ENCODE data around the gene CDC42SE2.
"Not testable (repeated sequence)": the region's sequence is repeated elsewhere in the genome, so short reads cannot be mapped to it uniquely, and the experiment has no call there.

The CDC42SE2 gene

DNA sequence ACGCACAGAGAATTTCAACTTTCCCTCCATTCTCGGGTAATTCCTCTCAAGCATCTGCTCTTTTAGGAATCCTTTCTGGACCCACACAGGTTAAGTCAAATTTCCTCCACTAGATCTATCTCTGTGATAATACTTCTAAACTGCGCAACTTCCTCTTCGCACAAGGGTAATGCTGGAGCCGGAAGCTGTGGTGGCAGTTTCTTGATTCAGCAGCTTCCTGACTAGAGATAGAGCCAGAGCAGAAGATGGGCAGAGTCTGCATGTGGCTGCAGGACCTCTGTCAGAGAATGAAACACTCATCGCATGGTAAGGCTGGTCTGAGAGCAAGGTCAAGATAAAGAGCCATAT is 11.1 kb upstream of the CDC42SE2 start:
- peak; percentile 84 for DNase-seq

DNA sequence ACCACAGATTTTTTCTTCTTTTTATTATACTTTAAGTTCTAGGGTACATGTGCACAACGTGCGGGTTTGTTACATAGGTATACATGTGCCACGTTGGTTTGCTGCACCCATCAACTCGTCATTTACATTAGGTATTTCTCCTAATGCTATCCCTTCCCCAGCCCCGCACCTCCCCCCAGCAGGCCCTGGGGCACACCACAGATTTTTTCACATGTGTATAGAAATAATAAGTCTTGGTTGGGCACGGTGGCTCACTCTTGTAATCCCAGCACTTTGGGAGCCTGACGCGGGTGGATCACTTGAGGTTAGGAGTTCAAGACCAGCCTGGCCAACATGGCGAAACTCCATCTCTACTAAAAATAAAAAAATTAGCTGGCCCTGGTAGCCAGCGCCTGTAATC is 9.8 kb upstream of the CDC42SE2 start:
- DNase-seq, result not testable (repeated sequence)

- DNase-seq, result no peak
These were observed 9.1 kb upstream of the CDC42SE2 start for GRCh38 chr5:131254741-131255140.

DNA sequence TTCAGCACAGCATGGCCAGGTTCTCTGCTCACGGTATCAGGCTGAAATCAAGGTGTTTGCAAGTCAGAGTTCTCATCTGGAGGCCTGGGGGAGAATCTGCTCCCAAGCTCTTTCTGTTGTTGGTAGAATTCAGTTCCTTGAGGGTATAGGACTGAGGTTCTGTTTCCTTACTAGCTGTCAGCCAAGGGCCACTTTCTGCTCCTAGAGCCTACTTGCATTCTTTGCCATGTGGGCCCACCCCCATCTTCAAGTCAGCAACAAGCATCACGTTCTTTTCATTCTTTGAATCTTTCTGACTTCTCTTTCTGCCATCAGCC is 7.4 kb upstream of the CDC42SE2 start:
- no peak for DNase-seq

GRCh38 chr5:131258733-131259132 is 5.1 kb upstream of the CDC42SE2 start:
- no peak for DNase-seq

- DNase-seq, result no peak
These were observed 4.5 kb upstream of the CDC42SE2 start for GRCh38 chr5:131259326-131259725.

- DNase-seq, result no peak
These were observed 3.0 kb upstream of the CDC42SE2 start for GRCh38 chr5:131260895-131261294.

GRCh38 chr5:131261483-131261882 is 2.4 kb upstream of the CDC42SE2 start:
- no peak for DNase-seq

- DNase-seq, result peak; percentile 58
These were observed 806 bp upstream of the CDC42SE2 start for GRCh38 chr5:131262953-131263541.

DNA sequence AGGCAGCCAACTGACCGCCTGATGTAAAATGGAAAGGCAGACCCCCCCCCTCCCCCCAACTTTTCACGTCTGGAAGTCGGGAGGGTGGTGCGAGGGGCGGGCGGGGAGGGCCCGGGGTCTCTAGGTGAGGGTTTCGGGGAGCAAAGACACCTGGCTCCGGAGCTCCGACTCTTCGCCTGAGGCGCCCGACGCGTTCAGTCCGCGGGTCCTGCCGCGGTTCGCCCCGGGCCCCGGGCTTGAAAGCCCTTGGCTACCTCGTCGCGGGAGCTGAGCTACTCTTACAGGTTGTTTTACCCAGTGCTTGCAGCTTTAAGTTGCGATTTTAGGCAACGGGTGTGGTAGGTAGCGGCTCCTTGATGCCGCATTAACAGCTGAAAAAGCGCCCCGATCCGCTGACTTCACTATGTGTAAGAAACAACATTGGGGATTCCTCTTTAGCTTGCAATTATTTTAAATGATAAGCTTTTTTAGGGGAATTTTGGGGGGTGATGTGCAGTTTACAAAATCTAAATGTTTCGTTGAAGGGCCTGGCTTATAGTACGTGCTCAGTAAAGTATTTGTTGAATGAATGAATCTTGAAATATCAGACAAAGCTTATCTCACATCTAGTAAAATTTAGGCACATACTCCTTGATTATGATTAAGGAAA is 722 bp downstream of the CDC42SE2 start:
- peak; percentile 65 for DNase-seq

- peak; percentile 67 for DNase-seq
These were observed 1.5 kb downstream of the CDC42SE2 start for GRCh38 chr5:131265311-131265803.

DNA sequence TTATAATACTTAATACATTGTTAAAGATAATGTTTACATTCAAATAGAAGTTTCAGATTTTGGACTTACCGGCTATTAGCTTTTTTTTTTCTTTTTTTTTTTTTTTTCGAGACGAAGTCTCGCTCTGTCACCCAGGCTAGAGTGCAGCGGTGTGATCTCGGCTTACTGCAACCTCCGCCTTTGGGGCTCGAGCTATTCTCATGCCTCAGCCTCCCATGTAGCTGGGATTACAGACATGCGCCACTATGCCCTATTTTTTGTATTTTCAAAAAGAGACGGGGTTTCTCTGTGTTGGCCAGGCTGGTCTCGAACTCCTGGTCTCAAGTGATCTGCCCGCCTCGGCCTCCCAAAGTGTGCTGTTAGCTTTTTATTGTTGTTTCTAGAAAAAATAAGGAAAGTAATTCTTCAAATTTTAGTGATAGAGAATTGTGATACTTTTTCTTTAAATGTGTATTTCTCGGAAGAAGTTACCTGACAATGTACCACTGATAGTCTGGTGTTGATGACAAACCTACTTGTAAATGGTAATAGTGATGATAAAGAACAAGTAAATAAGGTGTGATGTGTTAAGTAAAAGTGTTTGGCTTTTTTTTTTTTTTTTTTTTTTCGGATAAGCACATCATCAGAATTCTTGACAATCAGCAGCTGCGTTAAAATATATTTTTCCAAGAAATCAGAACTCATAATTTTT is 2.7 kb downstream of the CDC42SE2 start:
- DNase-seq, result no peak

- no peak for DNase-seq
These were observed 5.0 kb downstream of the CDC42SE2 start for GRCh38 chr5:131268758-131269370.

DNA sequence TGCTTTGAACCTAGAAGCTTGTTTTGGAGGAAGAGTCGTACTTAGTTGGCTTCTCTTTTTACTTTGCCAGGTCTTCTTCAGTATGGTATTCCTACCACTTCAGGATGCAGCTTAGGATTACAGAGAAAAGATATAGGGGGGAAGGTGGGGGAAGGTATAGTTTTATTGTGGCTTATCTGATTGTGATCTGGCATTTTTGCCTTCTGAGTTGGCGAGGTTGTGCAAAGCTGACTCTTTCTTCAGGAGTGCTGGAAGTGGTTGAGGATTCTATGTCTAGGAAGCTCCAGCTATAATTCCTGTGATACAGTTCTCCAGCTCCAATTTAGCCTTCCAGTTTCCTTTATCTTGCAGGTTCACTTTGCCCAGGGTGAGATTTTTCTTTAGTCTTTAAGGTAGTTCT is 7.0 kb downstream of the CDC42SE2 start:
- no peak for DNase-seq

- not testable (repeated sequence) for DNase-seq
These were observed 8.0 kb downstream of the CDC42SE2 start for GRCh38 chr5:131271888-131272287.

DNA sequence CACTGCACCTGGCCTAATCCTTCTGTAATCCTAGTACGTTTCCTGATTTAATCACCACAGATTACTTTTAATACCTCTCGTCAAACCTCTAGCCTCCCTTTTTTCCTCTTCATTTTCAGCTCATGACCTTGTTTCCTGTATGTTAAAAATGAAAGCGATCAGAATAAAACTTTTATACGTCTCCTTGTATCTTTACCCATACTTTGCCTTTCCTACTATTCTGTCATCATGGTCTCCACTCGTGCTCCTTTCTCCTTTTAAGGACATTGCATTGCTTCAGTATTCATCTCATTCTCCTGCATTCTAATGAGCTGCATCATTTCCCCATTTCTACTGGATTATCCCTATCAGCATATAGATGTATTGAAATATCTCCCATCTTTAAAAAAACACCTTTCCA is 8.5 kb downstream of the CDC42SE2 start:
- DNase-seq, result no peak

GRCh38 chr5:131272724-131273123 is 8.9 kb downstream of the CDC42SE2 start:
- DNase-seq, result no peak

DNA sequence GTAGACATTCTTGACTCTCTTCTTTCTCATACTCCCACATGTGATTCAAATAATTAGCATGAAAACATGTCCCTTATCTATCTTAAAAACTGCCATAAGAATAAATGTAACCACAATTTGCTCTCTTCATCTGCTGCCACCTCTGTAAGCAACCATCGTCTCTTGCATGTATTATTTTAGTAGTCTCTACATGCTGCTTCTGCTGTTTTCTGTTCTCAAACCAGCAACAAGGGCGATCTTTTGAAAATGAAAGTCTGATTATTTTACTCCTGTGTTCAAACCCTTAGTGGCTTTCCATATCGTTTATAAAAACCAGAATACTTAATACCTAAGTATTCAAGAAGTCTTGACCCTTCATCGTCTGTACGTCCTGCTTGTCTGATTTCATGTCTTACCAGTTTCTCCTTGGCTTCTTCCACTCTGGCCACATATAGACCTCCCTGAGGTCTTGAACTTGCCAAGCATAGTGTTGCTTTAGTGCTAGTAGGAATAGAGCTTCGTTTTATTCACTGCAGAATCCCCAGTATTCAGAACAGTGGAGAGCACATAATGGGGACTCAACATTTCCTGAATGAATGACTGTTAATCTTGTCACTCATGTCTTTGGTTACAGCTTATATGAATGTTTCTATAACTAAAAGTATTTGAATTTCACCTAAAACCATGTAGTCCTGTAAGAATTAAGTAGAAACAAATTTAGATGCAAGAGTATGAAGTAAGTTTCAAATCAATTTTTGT is 10.6 kb downstream of the CDC42SE2 start:
- DNase-seq, result peak; percentile 33

GRCh38 chr5:131276072-131276471 is 12.2 kb downstream of the CDC42SE2 start:
- DNase-seq, result no peak

DNA sequence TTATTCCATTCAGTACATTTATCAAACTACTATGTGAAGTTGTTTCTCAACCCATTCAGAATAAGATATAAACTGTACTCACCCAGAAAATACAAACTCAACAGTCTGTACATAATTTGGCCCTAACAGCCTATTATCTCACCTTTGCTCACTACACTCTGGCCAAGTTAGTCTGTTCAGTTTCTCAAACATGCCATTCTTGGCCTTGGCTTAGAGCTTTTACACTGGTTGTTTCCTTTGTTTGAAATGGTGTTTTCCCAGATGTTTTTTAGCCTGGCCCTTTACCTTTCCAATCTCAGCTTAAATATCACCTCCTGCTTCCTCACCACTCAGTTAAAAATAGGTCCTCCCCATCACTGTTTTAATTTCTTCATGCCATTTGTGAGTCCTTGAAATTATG is 13.6 kb downstream of the CDC42SE2 start:
- no peak for DNase-seq

DNA sequence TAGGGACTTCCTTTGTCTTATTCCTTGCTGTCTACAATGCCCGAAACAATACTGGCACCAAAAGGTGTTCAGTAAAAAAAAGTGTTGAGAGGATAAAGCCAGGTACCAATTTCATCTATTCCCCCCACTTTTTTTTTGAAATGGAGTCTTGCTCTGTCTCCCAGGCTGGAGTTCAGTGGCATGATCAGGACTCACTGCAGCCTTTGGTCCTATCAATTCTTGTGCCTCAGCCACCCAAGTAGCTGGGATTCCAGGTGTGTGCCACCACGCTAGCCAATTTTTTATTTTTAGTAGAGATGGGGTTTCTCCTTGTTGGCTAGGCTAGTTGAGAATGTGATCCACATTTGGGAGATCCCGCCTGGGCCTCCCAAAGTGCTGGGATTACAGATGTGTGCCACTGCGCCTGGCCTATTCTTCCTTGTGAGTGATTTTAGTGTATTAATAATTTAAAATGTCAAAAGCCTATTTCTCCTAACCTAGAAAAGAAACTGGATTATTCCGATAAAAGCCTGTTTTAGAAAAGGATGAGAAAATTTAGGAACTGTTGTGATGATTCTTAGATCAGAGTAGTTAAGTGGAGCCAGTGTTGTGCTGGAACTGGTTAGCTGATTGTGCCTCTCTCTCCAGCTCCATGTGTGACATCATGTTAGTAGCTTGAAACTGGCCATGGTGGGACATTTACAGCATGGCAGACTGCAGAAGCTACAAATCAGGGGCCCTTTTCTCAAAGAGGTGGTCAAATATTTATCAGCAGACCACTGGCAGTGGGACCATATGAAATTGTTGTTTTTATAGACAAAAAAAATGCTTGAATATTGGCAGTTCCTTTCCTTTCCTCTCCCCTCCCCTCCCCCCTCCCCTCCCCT is 14.3 kb downstream of the CDC42SE2 start:
- DNase-seq, result peak; percentile 52

DNA sequence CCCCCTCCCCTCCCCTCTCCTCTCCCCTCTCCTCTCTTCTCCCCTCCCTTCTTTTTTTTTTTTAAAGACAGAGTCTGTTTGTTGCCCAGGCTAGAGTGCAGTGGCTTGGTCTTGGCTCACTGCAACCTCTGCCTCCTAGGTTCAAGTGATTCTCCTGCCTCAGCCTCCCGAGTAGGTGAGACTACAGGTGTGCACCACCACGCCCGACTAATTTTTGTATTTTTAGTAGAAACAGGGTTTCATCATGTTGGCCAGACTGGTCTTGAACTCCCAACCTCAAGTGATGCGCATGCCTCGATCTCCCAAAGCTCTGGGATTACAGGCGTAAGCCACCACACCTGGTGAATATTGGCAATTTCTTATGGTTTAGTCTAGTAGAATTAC is 14.9 kb downstream of the CDC42SE2 start:
- DNase-seq, result not testable (repeated sequence)
